SHP77 treated with DMSO at 0.1 percent for 48 hours (cell line): ENCODE measurements around the gene ERN1.

ENCODE experiments used
- DNase-seq: peaks from one replicate; lab custom pipeline; 2025; lab: John Stamatoyannopoulos, UW

ERN1 gene

GRCh38 chr17:64084086-64084939, 45.6 kb downstream of the ERN1 start:
- DNase-seq, result no peak

GRCh38 chr17:64083563-64084085, 46.3 kb downstream of the ERN1 start:
- no peak for DNase-seq

DNA sequence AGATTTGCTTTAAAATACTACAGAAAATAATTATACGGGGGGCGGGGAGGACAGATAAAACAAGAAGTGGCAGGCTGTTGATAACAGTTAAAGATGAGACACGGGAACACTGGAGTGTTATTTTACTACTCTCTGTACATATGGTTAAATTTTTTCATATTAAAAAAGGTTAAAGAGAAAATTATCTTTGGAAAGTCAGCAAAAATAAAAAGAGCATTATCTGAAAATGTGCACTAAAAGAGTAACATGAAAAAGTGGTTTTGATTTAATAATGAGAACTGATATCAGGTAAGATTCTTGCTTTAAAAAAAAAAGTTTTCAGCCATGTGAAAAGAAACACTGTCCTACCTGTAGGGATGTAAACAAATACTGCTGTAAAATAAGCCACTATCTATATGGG, 46.9 kb downstream of the ERN1 start:
- DNase-seq, result no peak

GRCh38 chr17:64081802-64082799, 47.8 kb downstream of the ERN1 start:
- peak; percentile 37 for DNase-seq

DNA sequence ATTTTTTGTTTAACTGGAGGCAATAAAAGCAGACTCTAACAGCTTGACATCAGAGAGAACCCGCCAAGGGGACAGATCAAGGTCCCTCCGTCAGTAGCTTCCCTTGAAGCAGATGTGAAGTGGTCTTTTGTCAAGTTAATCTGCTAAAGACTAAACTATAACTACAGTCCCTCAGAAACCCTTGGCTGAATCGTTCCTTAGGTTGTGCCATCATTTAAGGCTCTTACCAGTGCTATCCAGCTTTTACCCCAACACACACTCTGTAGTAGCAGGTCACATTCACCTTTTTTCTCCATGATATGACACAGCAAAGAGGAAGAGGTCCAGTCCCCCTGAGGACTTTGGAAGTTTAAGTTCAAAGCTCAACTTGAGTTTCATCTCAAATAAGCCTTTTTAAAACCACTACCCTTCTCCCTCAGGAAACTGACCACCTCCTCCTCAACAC, 49.7 kb downstream of the ERN1 start:
- DNase-seq, result no peak

DNA sequence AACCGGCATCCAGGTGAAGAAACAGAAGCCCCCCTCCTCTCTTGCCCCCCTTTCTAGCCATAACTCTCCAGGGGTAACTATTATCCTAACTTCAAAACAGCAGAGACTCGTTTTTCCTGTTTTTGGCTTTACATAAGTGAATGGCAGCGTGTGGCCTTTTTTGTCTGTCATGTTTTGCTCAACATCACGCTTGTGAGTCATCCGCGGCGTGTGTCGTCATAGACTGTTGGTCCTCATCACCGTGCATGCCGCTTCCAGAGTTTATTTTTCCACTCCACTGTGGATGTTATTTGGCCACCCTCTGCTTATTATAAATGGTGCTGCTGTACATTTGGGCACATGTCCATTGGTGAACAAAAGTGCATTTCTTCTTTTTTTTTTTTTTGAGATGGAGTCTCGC, 52.6 kb downstream of the ERN1 start:
- DNase-seq, result no peak

GRCh38 chr17:64075913-64076312, 54.0 kb downstream of the ERN1 start:
- DNase-seq, result no peak

GRCh38 chr17:64074704-64075426, 55.1 kb downstream of the ERN1 start:
- no peak for DNase-seq

DNA sequence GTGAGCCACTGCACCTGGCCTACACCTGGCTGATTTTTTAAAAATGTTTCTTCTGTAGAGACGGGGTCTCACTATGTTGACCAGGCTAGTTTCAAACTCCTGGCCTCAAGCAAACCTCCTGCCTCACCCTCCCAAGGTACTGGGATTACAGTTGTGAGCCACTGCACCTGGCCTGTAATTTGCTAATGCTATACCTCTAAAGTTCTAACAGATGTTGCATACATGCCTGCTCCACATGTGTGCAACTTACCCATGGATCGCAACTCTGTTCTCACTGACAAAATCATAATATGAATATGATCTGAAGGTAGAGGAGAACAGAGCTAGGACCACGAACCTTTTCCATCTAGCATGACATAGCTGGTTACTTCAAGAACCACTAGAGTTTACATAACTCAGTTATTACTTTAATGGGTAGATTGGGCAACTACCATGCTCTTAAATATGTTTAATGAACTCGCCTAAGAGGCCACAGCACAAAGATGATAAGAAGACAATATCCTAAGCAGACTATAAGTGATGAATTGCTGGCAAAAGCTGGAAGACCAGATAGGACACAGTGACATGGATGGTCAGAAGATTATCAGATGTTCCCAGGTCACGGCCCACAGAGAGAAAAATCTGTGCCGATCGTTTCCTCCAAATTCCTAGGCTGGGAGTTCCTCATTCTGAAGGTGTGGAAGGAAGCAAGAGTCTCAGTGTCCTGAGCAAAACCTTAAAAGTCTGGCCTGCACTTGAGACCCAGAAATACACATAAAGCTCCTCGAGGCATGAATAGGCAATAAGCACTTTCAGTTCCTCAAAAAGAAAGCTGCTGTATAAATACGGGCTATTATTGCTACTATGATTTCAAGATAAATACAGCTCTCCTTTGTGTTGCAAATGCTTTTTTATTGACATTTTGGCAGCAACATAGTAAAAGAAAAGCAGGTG, 55.9 kb downstream of the ERN1 start:
- no peak for DNase-seq

- no peak for DNase-seq
Observed at GRCh38 chr17:64071111-64071510, 58.8 kb downstream of the ERN1 start.

- no peak for DNase-seq
Observed at GRCh38 chr17:64070213-64070612, 59.7 kb downstream of the ERN1 start.

DNA sequence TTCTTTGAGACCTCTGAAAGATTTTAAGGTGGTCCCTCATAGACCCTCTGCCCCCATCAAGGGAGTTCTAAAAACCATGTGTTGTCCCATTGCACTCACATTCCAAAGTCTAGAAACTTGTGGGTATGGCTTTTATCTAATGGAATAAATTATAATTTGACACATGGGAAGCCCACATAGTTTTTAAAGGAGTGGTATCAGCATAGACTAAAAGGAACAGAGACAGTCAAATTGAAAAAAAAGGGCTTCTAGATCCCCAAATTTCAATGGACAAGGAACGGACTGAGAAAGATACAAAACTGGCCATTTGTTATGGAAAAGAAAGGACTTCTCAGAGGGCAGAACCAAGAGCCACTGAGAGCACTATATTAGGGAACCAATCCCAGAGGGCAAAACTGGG, 60.8 kb downstream of the ERN1 start:
- no peak for DNase-seq

DNA sequence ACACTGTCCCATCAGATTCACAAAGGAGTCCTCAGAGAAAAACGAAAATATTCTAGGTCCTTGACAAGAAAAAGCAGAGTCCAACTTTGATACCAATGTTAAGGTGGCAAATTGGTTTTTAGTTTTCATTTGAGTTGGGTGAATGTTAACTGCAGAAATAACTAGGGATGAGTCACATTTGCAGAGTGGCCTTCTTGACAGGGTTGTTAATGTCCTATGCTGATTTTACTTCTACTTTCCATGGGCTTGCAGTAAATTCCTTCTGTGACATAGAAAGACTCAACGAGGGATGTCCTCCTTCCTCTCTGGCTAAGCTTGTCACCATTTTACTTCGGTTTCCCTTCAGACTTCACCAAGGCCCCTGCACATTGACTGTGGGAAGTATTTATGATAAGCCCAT, 62.3 kb downstream of the ERN1 start:
- DNase-seq, result no peak

- no peak for DNase-seq
Observed at GRCh38 chr17:64066716-64067115, 63.2 kb downstream of the ERN1 start.

DNA sequence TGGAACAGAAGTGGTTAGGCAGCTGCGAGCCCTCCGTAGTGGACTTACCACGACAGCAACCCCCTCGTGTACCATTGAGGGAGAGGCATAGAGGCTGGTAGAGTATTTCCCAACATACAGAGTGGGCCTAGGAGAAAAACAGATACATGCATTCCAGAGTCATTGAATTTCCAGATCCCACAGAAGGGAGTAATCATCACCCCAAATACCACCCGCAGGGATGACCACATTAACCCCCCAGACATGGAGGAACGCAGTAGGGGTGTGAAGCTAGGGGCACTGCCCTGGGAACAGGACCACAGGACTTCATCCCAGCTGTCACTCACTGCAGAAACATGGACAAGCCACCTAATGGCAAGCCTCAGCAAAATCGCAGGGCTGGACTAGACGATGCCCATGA, 64.8 kb downstream of the ERN1 start:
- no peak for DNase-seq

- DNase-seq, result no peak
Observed at GRCh38 chr17:64064331-64064730, 65.6 kb downstream of the ERN1 start.

GRCh38 chr17:64063766-64064224, 66.1 kb downstream of the ERN1 start:
- no peak for DNase-seq

DNA sequence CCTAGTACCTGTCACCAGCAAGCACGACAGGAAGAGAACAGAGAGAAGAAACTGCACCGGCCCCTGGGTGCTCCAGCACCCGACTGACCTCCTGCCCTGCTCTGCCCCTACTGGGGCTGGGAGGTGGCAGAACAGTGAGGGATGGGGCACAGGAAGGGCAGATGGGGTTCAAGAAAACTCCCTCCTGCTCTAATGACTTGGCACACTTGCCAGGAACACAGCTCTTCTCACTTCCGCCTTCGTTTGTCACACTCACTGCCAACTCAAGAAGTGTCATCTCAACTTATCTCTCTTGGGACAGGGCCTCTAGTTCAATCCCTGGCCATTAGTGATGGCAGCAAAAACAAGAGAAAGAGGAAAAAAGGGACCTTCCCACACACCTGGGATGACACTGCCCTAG, 66.9 kb downstream of the ERN1 start:
- DNase-seq, result no peak

GRCh38 chr17:64061178-64061898, 68.6 kb downstream of the ERN1 start:
- no peak for DNase-seq

DNA sequence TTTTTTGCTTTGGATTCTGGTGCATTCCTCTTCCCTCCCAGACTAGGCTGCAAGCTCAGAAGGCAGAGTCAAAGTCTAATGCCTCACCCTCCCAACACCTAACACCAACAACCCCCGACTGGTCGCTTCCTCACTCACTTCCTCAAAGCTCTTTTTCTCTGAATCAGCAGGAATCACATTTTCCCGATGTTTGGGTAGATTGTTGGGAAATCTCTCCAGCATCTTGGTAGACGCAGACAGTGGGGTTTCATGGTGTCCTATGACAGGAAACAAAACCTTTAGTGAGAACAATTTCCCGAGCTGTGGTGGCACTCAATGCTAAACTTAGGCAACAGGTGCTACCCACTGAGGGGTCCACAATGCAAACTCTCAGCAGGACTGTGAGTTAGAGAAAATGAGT, 69.6 kb downstream of the ERN1 start:
- no peak for DNase-seq
